ENCODE results near the gene ZNF132.
A peak's percentile ranks its signal among the peaks of the same experiment; 100 is the strongest.
"Not testable (repeated sequence)": the region's sequence is repeated elsewhere in the genome, so short reads cannot be mapped to it uniquely, and the experiment has no call there.

Gene ZNF132

DNA sequence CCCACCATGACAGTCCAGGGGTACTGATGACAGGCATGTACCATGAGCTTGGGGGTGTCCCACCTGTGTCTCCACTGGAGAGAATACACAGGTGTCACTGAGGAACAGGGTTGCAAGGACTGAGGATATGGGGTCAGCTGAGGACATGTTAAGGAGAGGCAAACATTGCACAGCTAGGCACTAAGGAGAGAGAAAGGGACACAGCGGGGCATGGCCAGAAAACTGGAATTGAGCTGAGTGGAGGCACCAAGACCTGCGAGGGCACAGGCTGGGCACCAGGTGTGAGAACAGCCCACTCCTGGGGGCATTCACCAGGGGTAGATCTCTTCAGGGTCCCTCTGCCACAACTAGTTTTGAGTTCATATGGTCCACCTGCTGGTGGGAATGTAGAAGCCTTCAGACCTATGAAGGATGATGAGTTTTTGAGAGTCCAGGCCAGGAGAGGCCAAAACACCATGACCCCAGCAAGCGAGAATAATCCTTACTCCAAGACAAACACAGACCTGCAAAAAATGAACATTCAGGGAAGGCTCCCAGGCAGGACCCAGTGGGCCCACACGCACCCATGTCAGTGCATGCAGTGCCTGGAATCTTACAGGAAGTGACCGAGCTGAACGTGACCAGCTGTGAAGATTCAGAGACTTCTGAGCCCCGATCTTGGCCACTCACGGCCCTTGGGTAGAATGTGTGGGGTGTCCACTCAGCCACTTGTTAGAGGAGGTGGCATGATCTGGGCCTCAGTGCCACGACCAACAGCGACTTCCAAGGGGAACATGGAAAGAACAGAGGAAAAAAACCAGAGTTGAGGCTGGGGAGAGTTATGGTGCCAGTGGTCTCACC lies 32.9 kb downstream of the ZNF132 start:
- no peak for FAIRE-seq

DNA sequence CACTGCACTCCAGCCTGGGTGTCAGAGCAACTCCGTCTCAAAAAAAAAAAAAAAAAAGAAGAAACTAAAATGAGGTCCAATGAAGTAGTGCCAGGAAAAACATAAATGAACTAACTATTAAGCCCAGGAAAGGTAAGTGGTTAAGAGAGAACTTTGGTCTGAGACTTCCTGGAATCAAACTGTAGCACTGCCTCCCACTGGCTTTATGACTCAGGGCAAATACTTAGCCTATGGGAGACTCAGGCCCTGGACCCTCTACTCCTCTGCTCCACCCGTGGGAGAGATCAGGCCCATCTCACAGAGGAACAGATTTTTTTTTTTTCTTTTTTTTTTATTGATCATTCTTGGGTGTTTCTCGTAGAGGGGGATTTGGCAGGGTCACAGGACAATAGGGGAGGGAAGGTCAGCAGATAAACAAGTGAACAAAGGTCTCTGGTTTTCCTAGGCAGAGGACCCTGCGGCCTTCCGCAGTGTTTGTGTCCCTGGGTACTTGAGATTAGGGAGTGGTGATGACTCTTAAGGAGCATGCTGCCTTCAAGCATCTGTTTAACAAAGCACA lies 36.0 kb downstream of the ZNF132 start:
- FAIRE-seq = not testable (repeated sequence)

DNA sequence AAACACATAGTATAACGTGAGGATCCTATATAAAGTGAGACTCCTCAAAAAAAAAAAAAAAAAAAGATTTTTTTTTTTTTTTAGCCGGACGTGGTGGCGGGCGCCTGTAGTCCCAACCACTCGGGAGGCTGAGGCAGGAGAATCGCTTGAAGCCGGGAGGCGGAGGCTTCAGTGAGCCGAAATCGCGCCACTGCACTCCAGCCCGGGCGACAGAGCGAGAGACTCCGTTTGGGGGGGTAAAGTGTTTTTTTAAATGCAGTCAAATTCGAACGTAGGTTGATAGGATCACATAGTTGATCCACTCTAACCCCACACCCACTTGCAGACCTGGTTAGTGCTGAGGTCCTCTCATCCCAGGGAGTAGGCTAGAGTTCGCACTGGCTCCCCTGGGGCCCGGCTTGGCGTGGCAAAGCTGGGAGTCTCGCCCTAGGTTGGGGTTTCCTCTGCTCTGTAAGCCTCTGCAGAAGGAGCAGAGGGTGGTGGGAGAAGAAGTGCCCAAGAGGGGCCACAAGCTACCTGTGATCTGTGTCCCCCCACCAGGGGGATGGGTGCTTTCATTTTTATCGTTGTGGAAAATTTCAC lies 38.0 kb downstream of the ZNF132 start:
- FAIRE-seq = no peak

DNA sequence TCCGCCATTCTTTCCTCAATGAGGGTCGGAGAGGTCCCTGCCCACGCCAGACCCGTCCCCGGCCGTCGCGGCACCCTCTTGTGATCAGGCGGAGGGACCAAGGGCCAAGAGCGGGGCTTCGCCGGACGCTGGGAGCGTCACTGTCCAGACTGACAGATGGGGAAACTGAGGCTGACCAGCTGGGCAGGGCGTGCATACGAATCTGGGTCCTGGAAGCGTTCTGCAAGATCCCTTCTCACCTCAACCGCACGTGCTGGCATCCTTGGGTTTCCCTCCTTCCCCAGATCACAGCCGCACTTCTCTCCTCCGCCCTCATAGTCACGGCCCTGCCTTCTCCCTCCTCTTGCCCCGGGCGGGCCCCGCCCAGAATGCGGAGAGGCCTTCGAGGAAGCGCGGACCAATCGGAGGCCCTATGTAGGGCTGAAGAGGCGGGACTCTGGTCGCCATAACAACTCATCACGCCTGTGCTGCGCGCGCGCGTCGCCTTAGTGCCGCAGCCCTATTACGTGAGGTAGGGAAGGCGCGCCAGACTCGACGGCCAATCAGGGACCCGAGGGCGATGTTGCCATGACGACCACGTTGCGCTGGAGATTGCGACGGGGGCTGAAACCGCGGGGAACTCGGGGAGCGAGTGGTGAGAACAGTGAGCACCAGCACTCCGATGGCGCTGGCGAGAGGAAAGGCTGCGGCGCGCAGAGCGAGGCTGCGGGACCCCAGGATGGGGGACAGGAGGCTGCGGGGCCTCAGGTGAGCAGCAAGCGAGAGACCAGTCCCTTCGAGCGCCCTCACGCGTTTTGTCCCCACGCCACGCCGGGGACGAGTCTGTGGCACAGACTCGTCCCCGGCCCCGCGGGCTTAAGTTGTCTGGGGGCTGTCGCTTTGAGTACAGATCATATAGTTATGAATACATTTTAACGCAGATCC lies 38.8 kb downstream of the ZNF132 start:
- peak; percentile 95 for FAIRE-seq

DNA sequence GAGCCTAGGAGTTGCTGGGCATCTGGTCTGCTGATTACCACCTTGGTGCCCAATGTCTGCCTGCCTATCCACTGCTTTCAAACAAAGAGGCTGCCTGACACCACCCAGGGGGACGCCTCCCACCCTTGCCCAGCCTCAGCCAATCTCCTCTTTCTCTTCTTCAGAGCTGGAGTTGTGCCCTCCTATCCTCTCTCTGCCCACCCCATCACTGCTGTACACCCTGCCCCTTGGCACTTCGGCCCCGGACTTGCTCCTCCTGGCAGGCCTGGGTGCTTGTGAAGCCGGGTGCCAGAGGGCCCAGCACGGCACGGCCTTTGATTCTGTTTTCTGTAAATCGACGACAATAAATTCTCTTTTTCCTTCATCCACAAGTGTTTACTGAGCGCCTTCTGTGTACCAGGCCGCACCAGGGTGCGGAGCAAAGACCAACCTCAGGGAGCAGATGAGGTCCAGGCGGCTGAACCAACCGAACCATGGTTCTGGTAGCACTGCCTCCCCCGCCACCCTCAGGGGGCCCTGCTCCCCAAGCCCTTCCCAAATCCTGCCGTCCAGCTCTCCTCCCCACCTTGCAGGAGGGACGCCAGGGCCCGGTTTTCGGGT lies 39.5 kb downstream of the ZNF132 start:
- FAIRE-seq = no peak

DNA sequence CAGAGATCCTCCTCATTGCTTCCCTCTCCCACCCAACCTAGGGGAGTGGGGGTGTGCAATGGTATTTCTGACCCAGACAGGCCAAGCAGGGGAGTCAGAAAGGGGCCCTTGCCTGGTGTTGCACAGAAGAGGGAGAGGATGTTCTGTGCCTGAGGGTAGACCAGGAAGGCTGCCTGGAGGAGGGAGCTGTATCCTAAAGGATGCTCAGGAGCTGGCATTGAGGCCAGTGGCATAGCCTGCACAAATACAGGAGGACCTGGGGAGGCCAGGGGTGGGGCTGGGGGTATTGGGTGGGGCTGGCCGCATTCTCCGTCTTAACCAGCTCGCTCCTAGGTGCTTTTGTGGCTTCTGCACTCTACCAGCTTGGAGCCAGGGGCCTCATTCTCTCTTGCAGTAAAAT lies 40.0 kb downstream of the ZNF132 start:
- FAIRE-seq = no peak

DNA sequence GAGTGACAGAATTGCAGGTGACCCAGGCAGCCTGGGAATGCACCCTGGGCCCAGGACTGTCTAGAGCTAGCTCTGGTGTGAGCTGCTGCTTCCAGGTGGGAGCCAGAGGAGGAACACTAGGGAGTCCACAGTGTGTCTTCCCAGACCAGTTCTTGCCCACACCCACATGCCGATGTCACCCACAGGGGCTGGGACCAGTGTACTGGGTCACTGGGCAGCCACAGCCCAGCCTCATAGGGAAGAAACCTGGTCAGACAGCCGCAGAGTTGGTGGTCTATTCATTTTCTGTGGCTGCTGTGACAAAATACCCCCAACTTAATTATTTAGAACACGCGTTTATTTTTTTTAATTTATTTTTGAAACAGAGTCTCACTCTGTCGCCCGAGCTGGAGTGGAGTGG lies 41.4 kb downstream of the ZNF132 start:
- no peak for FAIRE-seq

DNA sequence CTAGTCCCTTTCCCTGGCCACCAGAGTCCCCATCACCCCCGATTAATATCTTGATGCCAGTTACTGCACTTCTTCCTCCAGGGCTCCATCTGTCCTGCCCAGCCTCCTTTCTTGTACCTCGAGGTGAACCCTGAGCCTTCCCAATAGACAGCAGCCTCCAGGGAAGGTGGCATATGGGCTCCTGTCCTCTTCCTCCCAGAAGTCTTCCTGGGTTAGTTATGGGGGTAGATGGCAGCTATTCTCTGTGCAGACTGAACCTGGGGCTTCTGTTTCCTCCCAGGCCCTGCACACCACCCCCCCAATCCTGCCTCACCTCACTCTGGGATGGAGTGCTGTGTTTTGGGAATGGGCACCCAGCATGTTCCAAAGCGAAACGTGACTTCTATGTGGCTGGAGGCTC lies 41.9 kb downstream of the ZNF132 start:
- no peak for FAIRE-seq

DNA sequence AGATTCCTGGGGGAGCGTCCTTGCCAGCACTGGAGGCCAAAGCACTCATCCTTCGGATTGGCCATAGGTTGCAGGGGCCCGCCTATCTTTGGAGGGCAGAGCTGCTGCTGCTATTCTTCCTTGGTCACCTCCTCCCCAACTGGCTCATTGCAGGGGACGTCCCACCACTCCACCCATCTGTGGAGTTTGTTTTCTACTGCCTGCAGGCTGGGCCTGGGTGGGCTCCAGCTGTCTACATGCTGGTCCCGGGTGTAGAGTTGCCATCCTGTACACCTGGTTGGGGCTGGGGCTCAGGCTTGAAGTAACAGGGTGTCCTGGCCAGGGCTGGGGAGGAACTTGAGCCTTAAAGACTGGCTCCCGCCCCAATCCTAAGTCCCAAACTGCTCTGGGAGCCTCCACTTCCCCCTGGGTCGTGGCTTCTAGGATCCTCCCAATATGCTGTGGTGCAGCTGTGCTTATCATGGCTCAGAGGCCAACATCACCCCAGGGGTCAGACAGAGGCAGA lies 42.4 kb downstream of the ZNF132 start:
- no peak for FAIRE-seq

DNA sequence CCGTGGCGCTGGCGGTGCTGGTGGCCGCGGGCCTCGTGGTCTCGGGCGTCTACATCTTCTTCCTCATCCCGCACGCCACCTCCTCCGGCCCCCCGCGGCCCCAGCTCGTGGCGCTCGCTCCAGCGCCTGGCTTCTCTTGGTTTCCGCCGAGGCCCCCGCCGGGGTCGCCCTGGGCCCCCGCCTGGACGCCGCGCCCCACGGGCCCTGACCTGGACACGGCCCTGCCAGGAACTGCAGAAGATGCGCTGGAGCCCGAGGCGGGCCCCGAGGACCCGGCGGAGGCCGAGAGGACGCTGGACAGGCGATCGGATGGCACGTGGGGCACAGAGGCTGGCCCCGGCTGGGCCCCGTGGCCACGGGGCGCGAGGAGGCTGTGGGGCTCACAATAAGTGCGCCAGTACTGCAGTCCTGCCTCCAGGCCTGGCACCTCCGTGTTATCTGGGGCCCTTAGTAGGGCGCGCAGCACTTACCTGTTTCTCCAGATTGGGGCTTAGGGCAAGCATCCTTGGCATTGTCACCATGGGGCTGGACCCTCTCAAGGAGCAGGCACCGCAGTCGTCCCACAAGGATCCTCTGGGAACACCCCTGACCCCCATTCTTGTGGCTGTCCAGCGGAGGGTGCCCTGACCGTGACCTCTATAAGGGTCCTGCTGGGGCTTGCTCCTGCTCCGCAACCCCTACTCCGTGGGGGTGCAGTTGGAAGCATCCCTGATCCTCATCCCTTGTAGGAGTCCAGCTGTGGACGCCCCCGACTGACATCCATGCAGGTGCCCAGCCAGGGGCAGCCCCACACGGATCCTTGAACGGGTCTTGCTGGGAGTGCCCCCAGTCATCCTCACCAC lies 43.0 kb downstream of the ZNF132 start:
- FAIRE-seq = no peak

DNA sequence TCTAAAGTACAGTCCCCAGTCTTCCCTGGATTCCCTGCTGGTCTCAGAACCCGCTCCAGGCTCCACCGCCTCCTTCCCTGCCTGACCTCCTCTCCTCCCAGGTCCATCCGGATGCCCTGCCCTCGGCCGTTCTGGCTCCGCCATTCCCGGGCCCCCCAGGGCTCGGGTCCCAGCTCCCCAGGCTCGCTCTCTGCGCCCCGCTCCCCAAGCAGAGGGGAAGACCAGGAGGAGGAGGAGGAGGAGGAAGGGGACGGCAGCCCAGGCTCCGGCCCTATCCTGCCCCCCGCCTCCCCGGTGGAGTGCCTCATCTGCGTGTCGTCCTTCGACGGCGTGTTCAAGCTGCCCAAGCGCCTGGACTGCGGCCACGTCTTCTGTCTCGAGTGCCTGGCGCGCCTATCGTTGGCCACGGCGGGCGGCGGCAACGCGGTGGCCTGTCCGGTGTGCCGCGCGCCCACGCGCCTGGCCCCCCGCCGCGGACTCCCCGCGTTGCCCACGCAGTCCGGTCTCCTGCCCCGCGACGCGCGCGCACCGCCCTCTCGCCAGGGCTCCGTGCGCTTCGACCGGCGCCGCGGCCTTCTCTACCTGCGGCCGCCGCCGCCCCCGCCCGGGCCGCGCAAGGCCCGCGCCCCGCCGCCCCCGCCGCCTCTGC lies 43.9 kb downstream of the ZNF132 start:
- no peak for FAIRE-seq

DNA sequence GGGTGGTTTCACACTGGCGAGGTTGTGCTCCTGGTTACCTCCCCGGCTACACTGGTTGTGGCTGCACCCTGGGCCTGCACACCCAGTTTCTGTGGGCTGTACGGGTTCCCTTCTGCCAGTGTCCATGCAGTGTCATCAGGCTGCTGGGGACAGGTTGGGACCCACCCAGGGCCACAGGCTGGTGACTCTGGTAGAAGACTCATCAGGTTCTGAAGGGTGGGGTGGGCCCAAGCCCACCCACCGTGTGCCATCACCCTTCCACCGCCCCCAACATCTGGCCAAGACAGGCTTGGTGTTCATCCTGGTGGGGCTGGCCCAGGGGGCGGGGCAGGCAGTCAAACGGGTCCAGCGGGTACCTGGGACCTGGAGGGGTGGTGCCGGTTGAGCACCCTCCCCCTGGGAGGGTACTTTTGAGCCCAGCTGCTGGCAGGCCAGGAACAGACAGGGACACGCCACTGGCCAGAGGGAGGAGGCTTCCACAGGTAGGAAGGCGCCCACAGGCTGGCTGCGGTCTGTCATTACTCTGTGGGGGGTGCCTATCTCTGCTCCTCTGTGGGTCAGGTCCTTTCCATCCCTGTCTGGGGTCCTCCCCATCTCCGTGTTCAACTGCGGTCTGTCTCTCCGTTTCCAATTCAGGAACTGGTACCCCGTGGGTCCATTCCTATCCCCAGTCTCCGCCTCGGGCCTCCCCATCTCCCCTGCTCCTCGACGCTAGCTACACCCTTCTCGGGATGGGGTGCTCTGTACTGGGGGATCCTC lies 44.6 kb downstream of the ZNF132 start, which contains the start of gene RNF225:
Gene RNF225 (plus strand): TSS at position 437 of the 759 bp plus-strand sequence. CDS start 434 bp downstream, outside the sequence.
- no peak for FAIRE-seq

DNA sequence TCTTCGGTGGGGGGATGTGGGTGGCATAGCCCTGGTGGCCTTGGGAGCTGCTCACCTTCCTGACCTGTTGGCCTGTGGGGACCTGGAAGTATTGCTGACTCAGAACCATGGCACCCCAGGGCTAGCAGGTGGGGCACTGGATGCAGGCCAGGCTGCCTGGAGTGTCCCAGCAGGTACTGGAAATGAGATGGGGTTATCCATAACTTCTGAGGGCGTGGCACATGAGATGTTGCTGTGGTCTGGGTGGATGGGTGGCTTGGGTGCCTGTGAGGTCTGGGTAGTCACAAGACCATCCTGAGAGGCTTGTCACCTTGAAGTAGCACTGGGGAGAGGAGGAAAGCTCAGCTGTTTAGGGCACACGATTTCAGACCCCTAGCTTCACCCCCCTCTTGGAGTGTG lies 45.1 kb downstream of the ZNF132 start:
- FAIRE-seq = no peak

DNA sequence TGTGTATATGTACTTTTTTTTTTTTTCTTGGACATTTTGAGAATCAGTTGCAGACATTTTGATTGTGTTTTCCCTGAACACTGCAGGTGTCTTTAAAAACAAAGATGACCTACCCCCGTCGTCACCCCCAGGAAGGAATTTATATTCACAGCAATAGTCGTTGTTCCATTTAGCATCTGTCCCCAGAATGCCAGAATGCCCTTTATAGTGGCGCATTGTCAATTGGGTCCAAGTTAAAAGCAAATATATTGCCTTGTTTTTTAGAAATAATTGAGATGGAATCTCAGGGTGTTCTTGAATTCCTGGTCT lies 46.3 kb downstream of the ZNF132 start:
- FAIRE-seq = no peak

DNA sequence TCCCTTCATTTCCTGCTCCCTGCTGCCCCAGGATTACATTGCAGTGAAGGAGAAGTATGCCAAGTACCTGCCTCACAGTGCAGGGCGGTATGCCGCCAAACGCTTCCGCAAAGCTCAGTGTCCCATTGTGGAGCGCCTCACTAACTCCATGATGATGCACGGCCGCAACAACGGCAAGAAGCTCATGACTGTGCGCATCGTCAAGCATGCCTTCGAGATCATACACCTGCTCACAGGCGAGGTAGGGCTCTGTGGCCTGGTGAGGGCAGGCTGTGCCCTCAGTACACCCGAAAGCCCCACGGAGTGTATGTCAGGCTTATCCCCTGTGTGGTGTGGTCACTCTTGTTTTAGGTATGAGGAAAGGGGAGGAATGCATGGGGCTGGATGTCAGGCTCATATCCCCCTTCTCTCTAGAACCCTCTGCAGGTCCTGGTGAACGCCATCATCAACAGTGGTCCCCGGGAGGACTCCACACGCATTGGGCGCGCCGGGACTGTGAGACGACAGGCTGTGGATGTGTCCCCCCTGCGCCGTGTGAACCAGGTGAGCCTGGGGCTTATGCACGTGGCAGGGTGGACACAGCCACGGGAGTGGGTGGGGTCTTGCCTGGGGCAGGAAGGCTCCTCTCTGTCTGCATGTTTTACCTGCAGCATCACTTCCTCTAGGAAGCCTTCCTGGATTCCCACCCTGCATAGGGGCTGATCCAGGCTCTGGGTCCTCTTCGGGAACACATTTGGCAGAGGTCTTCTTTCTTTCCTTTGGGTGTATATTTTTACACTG lies 46.8 kb downstream of the ZNF132 start:
- FAIRE-seq = no peak

DNA sequence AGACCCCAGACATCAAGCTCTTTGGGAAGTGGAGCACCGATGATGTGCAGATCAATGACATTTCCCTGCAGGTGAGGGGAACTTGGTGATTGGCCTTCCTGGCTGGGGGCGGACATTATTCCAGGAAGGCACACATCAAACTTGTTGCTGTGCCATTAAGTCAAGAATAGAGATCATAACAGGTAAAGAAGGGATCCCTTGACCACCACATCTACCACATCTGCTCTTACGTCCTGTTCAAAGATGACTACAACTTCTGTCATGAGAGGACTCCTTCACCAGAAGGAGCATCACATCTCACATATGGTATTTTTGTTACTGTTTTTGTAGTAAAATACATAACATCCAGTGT lies 51.8 kb downstream of the ZNF132 start:
- no peak for FAIRE-seq

DNA sequence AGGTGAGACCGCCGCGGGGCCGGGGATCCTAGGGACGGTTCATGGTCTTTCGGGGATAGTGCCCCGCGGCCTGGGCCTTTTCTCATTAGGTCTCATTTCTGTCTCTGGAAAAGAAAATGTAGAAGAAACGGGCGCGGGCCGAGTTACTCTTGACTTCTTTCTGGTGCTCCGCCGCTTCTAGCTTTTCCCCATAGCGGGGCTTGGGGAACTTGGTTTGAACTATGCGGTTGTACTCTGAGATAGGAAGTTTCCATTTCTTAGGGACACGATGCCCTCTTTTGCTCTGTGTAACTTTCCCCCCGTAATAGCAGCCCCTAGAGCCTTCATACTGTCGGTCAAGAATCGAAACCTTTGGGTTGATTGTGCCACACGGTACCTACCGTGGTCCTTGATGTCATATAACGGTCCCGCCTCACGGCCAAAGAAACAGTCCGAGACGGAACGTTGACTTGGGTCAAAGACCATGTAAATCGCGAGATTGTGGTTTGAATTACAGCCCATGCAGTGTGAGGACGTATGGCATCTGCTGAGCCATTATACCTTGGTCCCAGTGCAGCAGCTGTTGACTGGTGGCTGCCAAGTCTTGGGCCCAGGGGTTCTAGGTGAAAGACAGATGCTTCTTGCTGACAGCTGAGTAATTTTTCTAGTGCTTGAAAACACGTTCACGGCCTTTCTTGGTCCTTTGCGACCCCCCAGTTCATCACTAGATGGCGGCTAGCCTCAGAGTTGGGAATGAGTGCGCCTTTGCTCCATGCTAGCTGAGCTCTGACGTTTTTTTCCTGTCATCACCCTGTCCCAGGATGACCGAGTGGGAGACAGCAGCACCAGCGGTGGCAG lies 52.4 kb downstream of the ZNF132 start:
- no peak for FAIRE-seq

DNA sequence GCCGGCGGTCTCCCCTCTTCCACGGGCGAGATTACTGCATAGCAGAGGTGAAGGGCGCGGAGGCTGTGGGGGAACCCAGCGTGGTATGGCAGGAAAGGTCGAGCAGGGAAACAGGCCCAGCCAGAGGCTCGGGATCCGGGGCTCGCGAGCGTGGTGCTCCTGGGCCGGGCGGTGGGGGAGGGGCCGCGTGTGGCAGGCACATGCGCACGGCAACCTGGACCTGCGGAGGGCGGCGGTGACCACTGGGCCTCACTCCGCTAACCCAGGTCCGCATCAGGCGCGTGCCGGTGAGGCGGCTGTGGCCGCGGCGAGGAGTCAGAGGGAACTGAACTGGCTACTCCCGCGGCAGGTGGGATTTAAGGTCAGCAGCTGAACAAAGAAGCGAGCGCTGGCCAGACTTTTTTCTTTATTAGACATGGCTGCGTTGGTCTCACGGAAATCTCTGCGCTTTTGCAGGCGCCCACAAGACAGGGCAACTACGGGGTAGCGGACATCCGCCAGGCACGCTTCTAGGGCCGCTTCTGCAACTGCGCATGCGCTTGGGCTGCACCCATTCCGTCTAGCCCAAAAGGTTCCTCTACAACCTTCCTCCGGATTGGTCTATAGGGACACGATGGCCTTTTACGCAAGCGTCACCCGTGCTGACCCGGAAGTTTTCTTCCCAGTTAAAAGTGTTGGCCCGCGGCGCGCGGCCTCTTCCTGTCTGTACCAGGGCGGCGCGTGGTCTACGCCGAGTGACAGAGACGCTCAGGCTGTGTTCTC lies 53.2 kb downstream of the ZNF132 start, which contains the start of gene RPS5:
Gene RPS5 (plus strand): TSS at position 694 of the 762 bp plus-strand sequence. CDS start 869 bp downstream, outside the sequence.
- FAIRE-seq = peak; percentile 91

Data from TTC549 (cell line).